Esophagus mucosa (tissue), 1 donor: ENCODE data around the gene CEP152. TPM values are rescaled to one million over a fixed set of nuclear protein-coding genes. Genes with fewer than 3 reads are reported as not detected.

Experiments used
- ATAC-seq: fragments of 200-7000 bp; cut with Tn5 transposase; one replicate; pipeline ENCODE4 v1.9.1; 2020
- total RNA-seq: library from RNA; stranded (reverse); gene quantifications from one replicate; pipeline ENCODE4 v1.2.4, GENCODE V29; 2023
- donor health status: DM: yes; HTN: yes; CAD: no.

The CEP152 gene
- total RNA-seq, 1 donor from 2014 or later: 4.5 TPM

DNA sequence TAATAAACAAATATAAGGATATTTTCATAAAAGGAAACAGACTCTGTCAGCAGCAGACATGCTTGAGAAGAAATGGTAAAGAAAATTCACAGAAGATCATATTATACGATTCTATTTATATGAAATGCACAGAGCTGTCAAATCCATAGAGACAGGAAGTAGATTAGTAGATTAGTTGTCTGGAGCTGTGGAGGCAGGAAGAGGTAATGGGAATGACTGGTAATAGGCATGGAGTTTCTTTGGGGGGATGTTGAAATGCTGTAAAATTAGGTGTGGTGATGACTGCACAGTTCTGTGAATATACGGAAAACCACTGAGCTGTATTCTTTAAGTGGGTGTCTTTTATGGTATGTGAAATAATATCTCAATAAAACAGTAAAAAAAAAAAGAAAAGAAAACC, 35.3 kb downstream of the CEP152 start:
- no peak for ATAC-seq

DNA sequence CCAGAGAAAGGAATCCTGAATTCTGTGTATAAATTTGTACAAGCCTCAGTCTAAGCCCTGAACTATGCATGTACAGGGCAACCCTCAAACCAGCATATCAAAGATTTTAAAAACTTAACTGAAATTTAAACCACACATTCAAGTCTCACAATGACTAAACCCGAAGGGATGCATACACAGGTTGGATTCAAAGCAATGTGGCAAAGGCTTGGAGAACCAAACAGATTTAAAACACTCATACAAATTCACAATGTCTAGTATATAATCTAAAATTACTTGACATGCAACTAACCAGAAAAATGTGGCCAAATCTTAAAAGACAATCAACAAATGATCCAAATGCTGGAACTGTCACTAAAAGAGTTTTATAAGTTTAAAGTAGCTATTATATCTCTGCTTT, 36.4 kb downstream of the CEP152 start:
- ATAC-seq: no peak

- ATAC-seq: no peak
These were observed 44.7 kb downstream of the CEP152 start for GRCh38 chr15:48766196-48766595.

DNA sequence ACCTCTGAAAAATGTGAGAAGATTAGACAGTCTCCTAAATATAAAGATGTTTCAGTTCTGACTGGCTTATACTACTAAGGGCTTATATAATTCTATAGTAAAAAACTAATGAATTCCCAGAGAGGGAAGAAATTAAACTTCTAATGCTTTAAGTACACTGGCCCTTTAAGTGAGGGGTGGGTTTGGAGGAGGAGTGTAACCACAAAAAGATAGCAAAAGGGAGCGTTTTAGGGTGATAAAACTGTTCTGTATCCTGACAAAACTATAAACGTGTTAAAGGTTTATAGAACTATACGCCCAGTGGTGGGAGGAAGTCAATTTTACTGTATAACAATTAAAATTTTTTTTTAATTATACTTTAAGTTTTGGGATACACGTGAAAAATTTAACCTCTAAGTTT, 45.8 kb downstream of the CEP152 start:
- ATAC-seq: no peak

DNA sequence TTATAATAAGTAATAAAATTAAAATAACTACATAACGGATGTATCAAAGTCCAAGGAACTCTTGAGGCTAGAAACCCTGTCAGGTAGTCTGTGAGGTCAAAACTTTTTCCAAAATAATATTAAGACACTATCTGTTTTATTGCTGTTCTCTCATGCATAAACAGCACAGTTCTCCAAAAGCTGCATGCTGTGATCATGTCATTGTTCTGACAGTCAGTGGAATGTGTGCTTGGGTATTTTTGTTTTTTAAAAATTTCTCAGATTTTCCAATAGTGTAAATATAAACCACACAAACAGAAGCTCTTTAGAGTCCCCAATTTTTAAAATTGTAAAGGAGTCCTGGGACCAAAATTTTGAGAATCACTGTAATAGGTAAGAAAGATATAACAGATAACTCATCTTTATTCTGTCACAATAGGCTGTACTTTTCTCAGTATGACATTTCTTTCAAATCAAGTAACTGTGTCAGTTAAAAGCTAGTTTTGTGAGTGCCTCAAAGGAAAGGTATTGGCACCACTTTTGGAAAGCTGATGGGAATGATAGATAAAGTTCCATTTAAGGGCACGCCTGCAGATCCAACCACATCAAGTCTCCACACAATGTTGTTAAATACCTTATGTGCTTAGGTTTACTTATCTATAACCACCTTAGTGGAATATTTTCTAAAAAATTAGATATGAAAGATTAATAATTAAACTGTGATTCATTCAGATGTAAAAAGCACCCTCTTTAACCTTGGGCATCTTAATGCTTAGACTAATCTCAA, 49.3 kb downstream of the CEP152 start:
- no peak for ATAC-seq

DNA sequence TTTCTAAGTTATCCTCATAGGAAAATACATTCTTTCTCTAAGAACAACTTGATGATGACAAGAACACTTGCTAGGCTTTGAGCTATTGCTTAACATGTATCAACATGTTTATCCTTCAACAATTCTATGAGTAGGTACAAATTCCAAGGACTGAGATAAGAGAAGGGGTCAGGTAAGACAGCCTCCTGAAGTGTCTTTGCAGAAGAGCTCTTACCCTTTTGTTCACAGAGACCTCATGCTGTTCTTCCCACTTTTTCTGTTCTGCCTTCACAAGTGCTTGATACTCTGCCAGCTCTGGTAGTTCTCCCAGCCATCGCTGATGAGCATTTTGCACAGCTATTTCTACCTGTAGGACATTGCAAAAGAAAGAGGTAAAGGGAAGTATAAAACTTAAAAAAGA, 50.9 kb downstream of the CEP152 start:
- peak; percentile 35 for ATAC-seq

GRCh38 chr15:48757661-48758060, 53.2 kb downstream of the CEP152 start:
- ATAC-seq: no peak

DNA sequence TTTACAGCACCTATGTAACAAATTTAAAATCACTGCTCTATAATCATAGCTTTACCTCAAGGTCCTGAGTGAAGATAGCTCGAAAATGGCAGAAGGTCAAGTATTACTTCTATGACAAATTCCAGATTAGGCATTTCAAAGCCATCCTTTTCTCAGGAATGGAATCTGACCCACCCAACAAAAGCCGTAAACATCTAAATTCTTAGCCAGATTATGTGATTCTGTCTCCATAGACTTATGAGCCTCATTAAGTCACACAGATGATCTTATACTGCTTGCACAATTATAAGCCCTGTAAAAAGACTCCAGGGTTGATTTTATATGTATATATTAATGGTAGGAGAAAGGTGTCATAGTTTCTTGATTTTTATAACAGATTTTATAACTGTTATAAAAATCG, 56.9 kb downstream of the CEP152 start:
- ATAC-seq: no peak

DNA sequence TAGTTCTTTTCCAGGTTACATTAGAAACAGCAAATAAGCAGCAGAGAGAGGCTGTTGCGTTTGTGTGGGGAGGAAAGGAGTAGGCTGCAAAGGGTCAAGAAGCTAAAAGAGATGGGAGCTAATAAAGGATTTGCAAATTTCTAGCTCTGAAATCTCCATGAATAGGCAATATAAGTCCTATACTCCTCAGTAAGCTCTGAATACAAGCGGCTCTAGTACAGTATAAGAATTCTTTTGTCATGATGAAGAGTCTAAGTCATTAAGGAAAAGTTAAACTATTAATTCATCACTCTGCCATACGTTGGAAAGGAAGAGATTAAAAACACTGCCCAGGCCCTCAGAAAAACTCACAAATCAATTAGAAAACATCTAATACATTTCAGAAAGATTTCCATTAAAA, 59.3 kb downstream of the CEP152 start:
- no peak for ATAC-seq

DNA sequence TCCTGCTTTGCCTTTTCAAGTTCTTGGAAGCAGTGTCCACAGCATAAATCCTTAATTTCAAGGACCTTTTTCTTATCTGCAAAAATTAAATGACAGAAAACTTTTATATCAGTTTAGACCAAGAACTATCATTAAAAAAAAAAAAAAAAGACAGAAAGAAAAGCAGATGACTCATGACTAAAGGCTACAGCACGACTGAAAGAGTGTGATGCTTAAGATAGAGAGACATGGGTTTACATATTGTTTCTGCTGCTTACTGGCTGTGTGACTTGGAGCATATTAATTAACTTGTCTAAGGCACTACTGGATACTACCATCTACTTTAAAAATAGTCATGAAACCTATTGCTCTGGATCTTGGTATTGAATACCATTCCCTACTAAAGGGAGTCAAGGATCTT, 62.3 kb downstream of the CEP152 start:
- no peak for ATAC-seq

DNA sequence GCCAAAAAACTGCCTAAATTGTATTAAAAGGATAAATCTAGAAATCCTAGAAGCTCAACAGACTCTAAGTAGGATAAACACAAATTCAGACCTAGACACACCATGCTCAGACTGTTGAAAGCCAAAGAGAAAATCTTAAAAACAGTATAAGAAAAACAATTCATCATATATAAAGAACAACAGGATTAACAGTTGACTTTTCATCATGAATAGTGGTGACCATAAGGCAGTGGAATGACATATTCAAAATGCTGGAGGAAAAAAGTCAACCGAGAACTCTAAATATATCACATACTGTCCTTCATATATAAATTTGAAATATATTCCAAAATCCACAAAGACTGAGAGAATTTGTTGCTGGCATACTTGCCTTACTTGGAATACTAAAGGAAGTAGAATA, 77.3 kb downstream of the CEP152 start:
- ATAC-seq: no peak

GRCh38 chr15:48730506-48730905, 80.4 kb downstream of the CEP152 start:
- ATAC-seq: no peak

DNA sequence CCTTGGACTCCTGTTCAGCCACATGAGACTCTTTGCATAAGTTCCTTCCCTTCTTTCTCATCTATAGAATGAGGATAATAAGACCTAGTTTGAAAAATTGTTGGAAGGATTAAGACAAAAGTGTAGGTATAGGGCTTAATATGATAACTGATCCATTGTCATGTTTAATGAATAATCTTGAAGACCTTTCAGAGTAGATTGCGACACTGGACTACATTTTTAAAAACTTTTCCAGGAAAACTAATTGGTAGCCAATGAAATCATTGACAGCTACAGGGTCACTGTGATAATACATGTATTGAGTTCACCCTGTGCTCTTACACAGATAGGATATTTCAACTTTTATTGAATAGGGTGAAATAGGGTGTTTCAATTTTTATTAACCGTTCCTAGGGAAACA, 86.9 kb downstream of the CEP152 start:
- no peak for ATAC-seq

DNA sequence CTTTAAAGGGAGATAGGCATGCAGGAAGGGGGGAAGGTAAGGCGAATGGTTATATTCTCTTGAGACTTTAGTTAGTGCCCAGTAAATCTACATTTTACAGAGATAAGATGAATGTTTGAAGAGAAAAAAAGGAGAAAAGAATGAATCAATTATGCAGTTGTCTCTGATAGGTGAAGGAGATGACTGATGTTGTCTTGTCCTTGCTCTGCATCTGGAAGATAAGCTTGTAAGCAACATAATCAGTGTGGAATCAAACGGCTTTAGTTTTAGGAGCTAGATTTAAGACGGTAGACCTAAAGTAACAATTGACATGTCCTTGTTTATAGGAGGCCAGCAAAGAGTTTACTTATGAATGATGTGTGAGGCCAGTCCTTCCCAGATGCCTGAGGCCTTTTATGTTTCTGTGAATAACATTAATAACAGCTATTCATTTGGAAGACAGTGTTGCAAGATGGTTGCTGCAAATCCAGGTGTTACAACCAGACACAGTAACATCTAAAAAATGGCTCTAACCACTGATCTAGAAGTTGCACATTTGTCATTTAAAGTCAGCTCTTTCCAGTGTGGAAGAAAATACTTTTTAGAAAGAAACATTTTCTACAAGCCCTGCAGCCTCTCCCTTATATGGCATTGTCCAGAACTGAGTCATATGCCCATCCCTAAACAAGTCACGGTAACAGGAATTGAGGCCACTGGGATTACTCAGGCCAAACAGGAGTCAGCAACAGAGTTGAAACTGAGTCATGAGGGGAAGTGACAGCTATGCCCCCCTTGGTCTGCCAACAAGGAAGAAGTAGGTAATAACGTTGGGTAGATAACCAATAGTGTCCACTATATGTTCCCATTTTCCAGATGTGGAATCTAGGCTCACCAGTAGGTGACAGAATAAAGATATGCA, 87.9 kb downstream of the CEP152 start:
- peak; percentile 95 for ATAC-seq

DNA sequence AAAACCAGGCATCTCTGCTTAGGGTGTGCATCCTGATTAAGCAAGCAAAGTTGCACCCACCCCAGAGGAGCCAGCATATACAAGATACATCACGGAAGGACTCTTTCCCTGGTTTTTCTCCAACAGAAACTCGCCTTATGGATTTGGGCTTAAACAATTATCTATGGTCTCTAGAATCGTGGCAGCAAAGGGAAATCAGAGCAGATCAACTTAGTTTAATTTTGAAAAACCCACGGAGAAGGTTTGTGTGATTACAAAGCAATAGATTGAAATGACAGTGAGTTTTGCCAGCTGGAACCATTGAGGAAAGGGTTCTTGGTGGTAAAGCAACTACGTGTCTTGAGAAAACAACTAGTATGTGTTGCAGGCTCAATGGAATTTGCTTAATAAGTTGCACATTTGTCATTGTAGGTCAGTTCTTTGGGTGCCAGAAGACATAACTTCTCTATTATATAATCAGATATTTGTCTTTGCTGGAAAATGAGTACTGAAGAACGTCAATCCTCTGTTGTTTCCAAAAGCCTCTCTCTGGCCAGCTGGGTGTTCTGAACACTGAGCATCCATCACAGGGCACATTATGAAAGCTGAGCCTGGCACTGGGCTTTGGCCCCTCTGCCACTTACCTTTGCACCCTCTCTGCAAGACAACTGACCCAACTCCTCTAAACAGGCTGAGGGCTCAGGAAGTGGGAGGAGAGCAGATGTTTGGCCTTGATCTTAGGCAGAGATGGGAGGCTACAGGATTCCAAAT, 89.6 kb downstream of the CEP152 start:
- ATAC-seq: no peak

GRCh38 chr15:48720646-48721045, 90.2 kb downstream of the CEP152 start:
- ATAC-seq: no peak

DNA sequence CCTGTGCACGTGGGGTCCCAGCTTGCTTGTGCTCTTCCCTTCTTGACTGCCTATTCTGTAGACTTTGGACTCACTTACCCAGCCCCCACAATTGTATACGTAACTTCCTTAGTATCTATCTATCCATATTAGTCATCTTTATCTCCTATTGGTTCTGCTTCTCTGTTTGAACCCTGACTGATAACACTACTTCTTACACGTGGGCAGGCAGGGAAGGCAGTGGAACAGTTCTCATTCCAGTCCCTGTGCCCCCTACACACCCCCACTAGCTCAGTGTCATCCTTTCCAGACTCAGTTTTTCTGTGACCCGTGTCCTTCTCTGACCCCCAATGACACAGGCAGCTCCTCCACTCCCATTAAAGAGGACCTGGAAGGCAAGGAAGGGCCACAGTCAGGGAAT, 91.2 kb downstream of the CEP152 start:
- ATAC-seq: no peak

DNA sequence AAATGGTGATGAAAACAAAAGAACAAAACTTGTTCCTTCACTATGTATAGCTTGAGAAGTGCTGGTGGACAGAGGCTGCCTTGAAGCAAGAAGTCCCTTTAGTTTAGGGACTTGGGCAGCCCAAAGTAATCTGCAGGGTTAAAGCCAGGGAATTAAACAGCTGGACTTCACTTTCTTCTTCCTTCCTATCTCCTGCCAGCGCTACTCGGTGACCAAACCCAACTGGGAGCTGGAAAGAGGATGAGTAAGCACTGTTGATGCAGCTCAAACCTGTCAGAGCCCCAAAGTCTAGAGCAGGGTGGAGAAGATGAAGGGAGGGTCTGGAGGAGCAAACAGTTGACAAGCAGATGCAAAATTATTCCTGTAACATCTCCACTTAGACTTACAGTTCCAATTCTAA, 92.2 kb downstream of the CEP152 start:
- no peak for ATAC-seq

DNA sequence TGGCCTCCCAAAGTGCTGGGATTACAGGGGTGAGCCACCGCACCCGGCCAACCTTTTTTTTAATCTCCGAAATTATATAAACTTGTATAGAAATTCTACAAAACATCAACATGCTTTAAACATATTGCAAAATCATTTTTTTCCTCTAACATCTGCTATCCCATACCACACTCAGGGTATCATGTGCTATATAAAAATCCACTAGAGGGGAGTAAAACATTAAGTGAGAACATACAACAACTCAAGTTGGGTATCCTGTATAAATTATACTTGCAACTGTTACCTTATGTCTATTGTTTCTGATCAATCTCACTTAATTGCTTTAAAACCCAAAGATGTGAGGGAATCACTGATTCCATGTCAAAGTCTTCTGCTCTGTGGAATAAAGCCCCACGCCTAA, 93.4 kb downstream of the CEP152 start:
- ATAC-seq: no peak

GRCh38 chr15:48712546-48712945, 98.3 kb downstream of the CEP152 start:
- no peak for ATAC-seq

DNA sequence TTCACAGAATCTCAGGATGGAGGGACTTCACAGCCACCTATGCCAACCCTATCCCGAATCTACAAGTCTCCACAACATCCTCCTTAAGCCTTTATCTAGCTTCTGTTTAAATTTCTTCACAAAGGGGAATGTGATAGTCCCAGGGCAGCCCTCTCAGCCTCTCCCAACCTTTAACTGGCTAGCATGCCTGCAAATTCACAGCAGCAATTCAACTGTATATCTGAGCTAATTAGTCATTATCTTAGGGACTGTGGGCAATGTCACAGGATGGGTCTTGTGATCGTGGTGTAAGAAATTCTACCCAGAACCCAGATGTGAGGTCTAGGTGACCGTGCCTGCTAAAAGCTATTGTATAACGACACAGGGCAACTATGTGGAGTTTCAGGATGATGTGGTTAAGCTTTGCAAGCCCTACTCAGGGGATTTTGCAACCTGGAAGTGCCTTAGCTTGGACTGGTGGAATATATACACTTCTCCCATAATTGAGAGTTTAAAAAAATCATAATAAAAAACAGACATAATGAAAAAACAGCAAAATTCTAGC, 99.8 kb downstream of the CEP152 start:
- ATAC-seq: no peak

GRCh38 chr15:48708641-48709040, 102.2 kb downstream of the CEP152 start:
- no peak for ATAC-seq

- no peak for ATAC-seq
These were observed 105.5 kb downstream of the CEP152 start for GRCh38 chr15:48705381-48705780.
